ENCODE data around the gene KIAA0513.

GRCh38 chr16:85092309-85092708 lies 64.7 kb downstream of the KIAA0513 start:
- TF ChIP-seq CTCF (IDR thresholded peaks at IDR 0.05) (no peak), POLR2A (IDR thresholded peaks at IDR 0.05) (no peak)

All from Peyer's patch (tissue), 4 donors.